ENCODE data around the gene KRTAP9-3.

DNA sequence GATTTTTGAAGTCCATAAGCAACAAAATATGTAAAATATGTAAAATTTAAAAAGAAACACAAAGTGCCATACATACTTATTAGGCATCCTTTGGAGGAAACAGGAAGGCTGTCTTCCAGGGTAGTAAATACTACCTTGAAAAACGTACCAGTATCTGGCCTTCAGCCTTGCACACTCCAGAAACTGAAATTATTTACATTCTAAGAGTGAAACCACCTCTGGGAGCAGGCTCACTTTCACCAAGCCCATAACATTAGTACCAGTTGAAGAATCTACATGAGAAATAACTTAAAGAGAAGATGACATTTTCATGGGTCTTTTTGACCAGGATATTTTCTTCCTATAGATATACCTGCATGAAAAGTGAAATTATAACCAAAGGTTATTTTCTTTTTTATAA, 36.2 kb upstream of the KRTAP9-3 start:
- TF ChIP-seq, protein P1, sequence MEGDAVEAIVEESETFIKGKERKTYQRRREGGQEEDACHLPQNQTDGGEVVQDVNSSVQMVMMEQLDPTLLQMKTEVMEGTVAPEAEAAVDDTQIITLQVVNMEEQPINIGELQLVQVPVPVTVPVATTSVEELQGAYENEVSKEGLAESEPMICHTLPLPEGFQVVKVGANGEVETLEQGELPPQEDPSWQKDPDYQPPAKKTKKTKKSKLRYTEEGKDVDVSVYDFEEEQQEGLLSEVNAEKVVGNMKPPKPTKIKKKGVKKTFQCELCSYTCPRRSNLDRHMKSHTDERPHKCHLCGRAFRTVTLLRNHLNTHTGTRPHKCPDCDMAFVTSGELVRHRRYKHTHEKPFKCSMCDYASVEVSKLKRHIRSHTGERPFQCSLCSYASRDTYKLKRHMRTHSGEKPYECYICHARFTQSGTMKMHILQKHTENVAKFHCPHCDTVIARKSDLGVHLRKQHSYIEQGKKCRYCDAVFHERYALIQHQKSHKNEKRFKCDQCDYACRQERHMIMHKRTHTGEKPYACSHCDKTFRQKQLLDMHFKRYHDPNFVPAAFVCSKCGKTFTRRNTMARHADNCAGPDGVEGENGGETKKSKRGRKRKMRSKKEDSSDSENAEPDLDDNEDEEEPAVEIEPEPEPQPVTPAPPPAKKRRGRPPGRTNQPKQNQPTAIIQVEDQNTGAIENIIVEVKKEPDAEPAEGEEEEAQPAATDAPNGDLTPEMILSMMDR (IDR thresholded peaks at IDR 0.05; ENCODE audit: extremely low read depth in 1 of 2, insufficient read depth in 1 of 2, low read depth in 1 of 2, low read length in 2 of 2): no peak
- TF ChIP-seq POLR2A (IDR thresholded peaks at IDR 0.05; ENCODE audit: low read depth, low read length) (no peak), EZH2 (IDR thresholded peaks at IDR 0.05; ENCODE audit: borderline replicate concordance, low read depth, low read length, severe bottlenecking) (no peak), MYC (IDR thresholded peaks at IDR 0.05; ENCODE audit: low read depth, low read length) (no peak), JUN (IDR thresholded peaks at IDR 0.05; ENCODE audit: borderline replicate concordance, insufficient read depth, insufficient read length, low read depth) (no peak), POLR2AphosphoS5 (IDR thresholded peaks at IDR 0.05; ENCODE audit: insufficient read depth, low read depth, low read length) (no peak), MAX (IDR thresholded peaks at IDR 0.05; ENCODE audit: insufficient read depth, insufficient read length) (no peak)
